Hepatocyte (in vitro differentiated cells): ENCODE data around the gene CKB.

ENCODE experiments used
- CTCF ChIP-seq: fragments of 200-600 bp; sonication (generic); IDR thresholded peaks from 2 replicates; pipeline ENCODE4 v1.5.1; 2016; ENCODE audit warnings: antibody characterized with exemption, mild to moderate bottlenecking; ENCODE audit not compliant: poor library complexity
- EZH2phosphoT487 ChIP-seq: fragments of 200-600 bp; sonication (generic); IDR thresholded peaks from one replicate; pipeline ENCODE4 v1.6.1; 2018; ENCODE audit warnings: antibody characterized with exemption, mild to moderate bottlenecking, low read depth, moderate library complexity; ENCODE audit not compliant: unreplicated experiment, severe bottlenecking

- TF ChIP-seq CTCF, result no peak
- no peak for TF ChIP-seq EZH2phosphoT487
Measured at GRCh38 chr14:103542605-103543088, 20.0 kb upstream of the CKB start.
